ENCODE measurements around the gene LIX1.

LIX1 gene

DNA sequence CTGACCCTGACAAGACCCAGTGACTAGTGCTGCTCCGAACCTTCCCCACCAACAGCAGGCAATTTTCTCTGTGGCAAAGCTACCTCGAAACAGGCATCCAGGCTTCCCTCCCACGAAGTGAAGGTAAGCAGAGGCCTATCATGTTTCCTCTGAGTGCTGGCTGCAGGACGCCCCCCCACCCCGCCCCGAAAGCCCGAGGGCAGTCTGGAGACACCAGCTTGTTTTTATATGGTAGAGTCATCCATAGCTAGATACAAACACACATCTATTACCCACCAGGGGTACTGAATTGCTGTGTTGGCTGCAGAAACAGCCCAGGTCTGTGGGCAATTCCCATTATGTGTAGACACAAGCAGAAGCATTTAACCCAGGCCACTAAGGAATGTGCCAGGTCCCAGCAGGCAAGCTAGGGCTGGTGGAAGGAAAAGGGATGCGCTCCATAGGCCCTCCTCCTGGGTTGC is 40.4 kb downstream of the LIX1 start (continued):
- no peak for TF ChIP-seq TSHZ1 (tag by site-specific recombination; IDR thresholded peaks at IDR 0.05; ENCODE audit: borderline replicate concordance)
- TF ChIP-seq, protein P1, sequence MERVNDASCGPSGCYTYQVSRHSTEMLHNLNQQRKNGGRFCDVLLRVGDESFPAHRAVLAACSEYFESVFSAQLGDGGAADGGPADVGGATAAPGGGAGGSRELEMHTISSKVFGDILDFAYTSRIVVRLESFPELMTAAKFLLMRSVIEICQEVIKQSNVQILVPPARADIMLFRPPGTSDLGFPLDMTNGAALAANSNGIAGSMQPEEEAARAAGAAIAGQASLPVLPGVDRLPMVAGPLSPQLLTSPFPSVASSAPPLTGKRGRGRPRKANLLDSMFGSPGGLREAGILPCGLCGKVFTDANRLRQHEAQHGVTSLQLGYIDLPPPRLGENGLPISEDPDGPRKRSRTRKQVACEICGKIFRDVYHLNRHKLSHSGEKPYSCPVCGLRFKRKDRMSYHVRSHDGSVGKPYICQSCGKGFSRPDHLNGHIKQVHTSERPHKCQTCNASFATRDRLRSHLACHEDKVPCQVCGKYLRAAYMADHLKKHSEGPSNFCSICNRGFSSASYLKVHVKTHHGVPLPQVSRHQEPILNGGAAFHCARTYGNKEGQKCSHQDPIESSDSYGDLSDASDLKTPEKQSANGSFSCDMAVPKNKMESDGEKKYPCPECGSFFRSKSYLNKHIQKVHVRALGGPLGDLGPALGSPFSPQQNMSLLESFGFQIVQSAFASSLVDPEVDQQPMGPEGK (tag by site-specific recombination; IDR thresholded peaks at IDR 0.05): peak; percentile 60; the same call in 1 of the 2 replicates
- TF ChIP-seq ZNF501 (tag by site-specific recombination; IDR thresholded peaks at IDR 0.05): no peak
- no peak for TF ChIP-seq EGR2 (tag by site-specific recombination; IDR thresholded peaks at IDR 0.05; ENCODE audit: low read depth)
- no peak for TF ChIP-seq ZNF302 (tag by site-specific recombination; IDR thresholded peaks at IDR 0.05; ENCODE audit: low read depth)
- TF ChIP-seq ZNF645 (tag by site-specific recombination; IDR thresholded peaks at IDR 0.05): no peak
- TF ChIP-seq ZNF837 (tag by site-specific recombination; IDR thresholded peaks at IDR 0.05): no peak
- no peak for TF ChIP-seq GLI4 (tag by site-specific recombination; IDR thresholded peaks at IDR 0.05)
- peak; percentile 67; the same call in 1 of the 2 replicates for TF ChIP-seq KLF1 (tag by site-specific recombination; IDR thresholded peaks at IDR 0.05)
- no peak for TF ChIP-seq ZNF791 (tag by site-specific recombination; IDR thresholded peaks at IDR 0.05)
- TF ChIP-seq ZNF341 (tag by site-specific recombination; IDR thresholded peaks at IDR 0.05; ENCODE audit: low read depth): peak; percentile 24; the same call in 1 of the 2 replicates
- TF ChIP-seq ZNF707 (tag by site-specific recombination; IDR thresholded peaks at IDR 0.05): no peak
- TF ChIP-seq, protein P2, sequence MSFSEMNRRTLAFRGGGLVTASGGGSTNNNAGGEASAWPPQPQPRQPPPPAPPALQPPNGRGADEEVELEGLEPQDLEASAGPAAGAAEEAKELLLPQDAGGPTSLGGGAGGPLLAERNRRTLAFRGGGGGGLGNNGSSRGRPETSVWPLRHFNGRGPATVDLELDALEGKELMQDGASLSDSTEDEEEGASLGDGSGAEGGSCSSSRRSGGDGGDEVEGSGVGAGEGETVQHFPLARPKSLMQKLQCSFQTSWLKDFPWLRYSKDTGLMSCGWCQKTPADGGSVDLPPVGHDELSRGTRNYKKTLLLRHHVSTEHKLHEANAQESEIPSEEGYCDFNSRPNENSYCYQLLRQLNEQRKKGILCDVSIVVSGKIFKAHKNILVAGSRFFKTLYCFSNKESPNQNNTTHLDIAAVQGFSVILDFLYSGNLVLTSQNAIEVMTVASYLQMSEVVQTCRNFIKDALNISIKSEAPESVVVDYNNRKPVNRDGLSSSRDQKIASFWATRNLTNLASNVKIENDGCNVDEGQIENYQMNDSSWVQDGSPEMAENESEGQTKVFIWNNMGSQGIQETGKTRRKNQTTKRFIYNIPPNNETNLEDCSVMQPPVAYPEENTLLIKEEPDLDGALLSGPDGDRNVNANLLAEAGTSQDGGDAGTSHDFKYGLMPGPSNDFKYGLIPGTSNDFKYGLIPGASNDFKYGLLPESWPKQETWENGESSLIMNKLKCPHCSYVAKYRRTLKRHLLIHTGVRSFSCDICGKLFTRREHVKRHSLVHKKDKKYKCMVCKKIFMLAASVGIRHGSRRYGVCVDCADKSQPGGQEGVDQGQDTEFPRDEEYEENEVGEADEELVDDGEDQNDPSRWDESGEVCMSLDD (tag by site-specific recombination; IDR thresholded peaks at IDR 0.05): no peak
- TF ChIP-seq ZNF776 (tag by site-specific recombination; IDR thresholded peaks at IDR 0.05; ENCODE audit: borderline replicate concordance): no peak
- no peak for TF ChIP-seq BCL11A (tag by site-specific recombination; IDR thresholded peaks at IDR 0.05; ENCODE audit: low read depth)
- no peak for TF ChIP-seq ELK4 (IDR thresholded peaks at IDR 0.05; ENCODE audit: borderline replicate concordance, low read depth, low read length)
- no peak for TF ChIP-seq SP3 (tag by site-specific recombination; IDR thresholded peaks at IDR 0.05)
- TF ChIP-seq ZNF266 (tag by site-specific recombination; IDR thresholded peaks at IDR 0.05; ENCODE audit: low read depth): no peak
- no peak for TF ChIP-seq ATF2 (tag by site-specific recombination; IDR thresholded peaks at IDR 0.05; ENCODE audit: low read depth)
- TF ChIP-seq REPIN1 (tag by site-specific recombination; IDR thresholded peaks at IDR 0.05; ENCODE audit: low read depth): no peak
- no peak for TF ChIP-seq SALL2 (tag by site-specific recombination; IDR thresholded peaks at IDR 0.05; ENCODE audit: borderline replicate concordance)
- no peak for TF ChIP-seq GFI1B (tag by site-specific recombination; IDR thresholded peaks at IDR 0.05)
- TF ChIP-seq GLIS1 (tag by site-specific recombination; IDR thresholded peaks at IDR 0.05): peak; percentile 54
- TF ChIP-seq ZNF239 (tag by site-specific recombination; IDR thresholded peaks at IDR 0.05): no peak
- no peak for TF ChIP-seq ZNF114 (tag by site-specific recombination; IDR thresholded peaks at IDR 0.05)
- no peak for TF ChIP-seq RBAK (tag by site-specific recombination; IDR thresholded peaks at IDR 0.05)
- TF ChIP-seq ZNF549 (tag by site-specific recombination; IDR thresholded peaks at IDR 0.05): no peak
- 0 out of 2 replicates have a peak, but pooled peaks have one; percentile 34 for TF ChIP-seq ZNF600 (tag by site-specific recombination; IDR thresholded peaks at IDR 0.05)
- peak; percentile 40; the same call in 1 of the 2 replicates for TF ChIP-seq FEZF1 (tag by site-specific recombination; IDR thresholded peaks at IDR 0.05)
- no peak for TF ChIP-seq ZNF174 (tag by site-specific recombination; IDR thresholded peaks at IDR 0.05)
